ENCODE data around the gene H2BK1. TPM values are rescaled to one million over a fixed set of nuclear protein-coding genes. Genes with fewer than 3 reads are reported as not detected.

Gene H2BK1
- total RNA-seq, 1 experiment from 2014 or later = 0.87 TPM

- TF ChIP-seq NFYB (CRISPR knock-in tag; conservative IDR thresholded peaks at IDR 0.05; ENCODE audit: low read depth) (no peak), ETV6 (CRISPR knock-in tag; IDR thresholded peaks at IDR 0.05) (no peak)
Observed at GRCh38 chr7:151237244-151238189, 27.2 kb upstream of the H2BK1 start (continued).

- ATAC-seq = no peak
- peaks cover 9% of the 10 kb centered on the region; the same call in 1 of the 2 replicates for H3K36me3 Mint-ChIP-seq
- no peaks in the 10 kb centered on the region for H3K9me3 Mint-ChIP-seq
- peaks cover 19% of the 10 kb centered on the region for H3K4me1 Mint-ChIP-seq
- POLR2A ChIA-PET = no interaction called here
- H3K4me3 Mint-ChIP-seq = no peak overlapping the region
- CTCF ChIA-PET = interaction anchor here (0.8 to 5.8 kb wide), 5 partner anchors 8 to 228 kb away, joined by 3 to 77 read pairs (median 3); partner anchors contain the start of gene ABCF2
- TF ChIP-seq HMGA2 (CRISPR knock-in tag; IDR thresholded peaks at IDR 0.05) (no peak), E2F5 (CRISPR knock-in tag; IDR thresholded peaks at IDR 0.05) (no peak), KAT7 (CRISPR knock-in tag; IDR thresholded peaks at IDR 0.05; ENCODE audit: borderline replicate concordance) (no peak), MYBL2 (CRISPR knock-in tag; IDR thresholded peaks at IDR 0.05) (no peak), TEAD4 (CRISPR knock-in tag; IDR thresholded peaks at IDR 0.05) (no peak)
- no peak for DNase-seq (ENCODE audit: low spot score)
- no peak overlapping the region for H3K27ac Mint-ChIP-seq
- no peaks in the 10 kb centered on the region for H3K27me3 Mint-ChIP-seq (ENCODE audit: low read depth)
Observed at GRCh38 chr7:151236406-151236805, 26.1 kb upstream of the H2BK1 start.

- Mint-ChIP-seq H3K27ac (no peak overlapping the region), H3K4me1 (peaks cover 18% of the 10 kb centered on the region), H3K36me3 (peaks cover 9% of the 10 kb centered on the region; the same call in 1 of the 2 replicates), H3K9me3 (no peaks in the 10 kb centered on the region), H3K4me3 (no peak overlapping the region), H3K27me3 (ENCODE audit: low read depth) (no peaks in the 10 kb centered on the region)
- POLR2A ChIA-PET = no interaction called here
- DNase-seq (ENCODE audit: low spot score) (no peak), ATAC-seq (no peak)
- TF ChIP-seq ATF3 (CRISPR knock-in tag; conservative IDR thresholded peaks at IDR 0.05) = no peak
- no peak for TF ChIP-seq NR2C2 (CRISPR knock-in tag; IDR thresholded peaks at IDR 0.05)
- no peak for TF ChIP-seq HMGXB4 (CRISPR knock-in tag; IDR thresholded peaks at IDR 0.05)
- no peak for TF ChIP-seq TEAD4 (CRISPR knock-in tag; IDR thresholded peaks at IDR 0.05)
- no peak for TF ChIP-seq EMX1 (CRISPR knock-in tag; IDR thresholded peaks at IDR 0.05)
- no peak for TF ChIP-seq SOX15 (CRISPR knock-in tag; IDR thresholded peaks at IDR 0.05)
- no peak for TF ChIP-seq CTCF (IDR thresholded peaks at IDR 0.05)
- no peak for TF ChIP-seq ZMAT4 (CRISPR knock-in tag; IDR thresholded peaks at IDR 0.05)
- no peak for TF ChIP-seq ZNF232 (CRISPR knock-in tag; IDR thresholded peaks at IDR 0.05)
- TF ChIP-seq PREB (CRISPR knock-in tag; IDR thresholded peaks at IDR 0.05; ENCODE audit: borderline replicate concordance) = no peak
- TF ChIP-seq SMAD4 (CRISPR knock-in tag; IDR thresholded peaks at IDR 0.05) = no peak
- no peak for TF ChIP-seq ZBTB43 (CRISPR knock-in tag; IDR thresholded peaks at IDR 0.05)
- TF ChIP-seq TEAD1 (CRISPR knock-in tag; IDR thresholded peaks at IDR 0.05) = no peak
- no peak for TF ChIP-seq GRHL2 (CRISPR knock-in tag; IDR thresholded peaks at IDR 0.05; ENCODE audit: insufficient replicate concordance, severe bottlenecking)
- TF ChIP-seq FOXP1 (CRISPR knock-in tag; IDR thresholded peaks at IDR 0.05; ENCODE audit: borderline replicate concordance) = no peak
- CTCF ChIA-PET = interaction anchor here (5.8 kb wide), 1 partner anchor 9 kb away, joined by 77 read pairs; no protein-coding TSS in a partner anchor
Observed at GRCh38 chr7:151235091-151235787, 25.0 kb upstream of the H2BK1 start.

All from WTC11 (cell line).